BLaER1 treated with 17β-estradiol and CSF1 and Interleukin-3, amounts not matched to agents 10 nM and 100 nM (cell line): Measurements from ENCODE around the gene NDST4.

Source experiments
- H3K27ac ChIP-seq, 11 experiments: shearing (Covaris generic); formaldehyde crosslinking; 2 replicates each; pipeline ENCODE4 v1.8.1; 2022
- H3K27me3 ChIP-seq, 11 experiments: shearing (Covaris generic); formaldehyde crosslinking; 2 replicates each; pipeline ENCODE4 v1.8.1; 2022
- H3K36me3 ChIP-seq, 11 experiments: shearing (Covaris generic); formaldehyde crosslinking; 2 replicates each; pipeline ENCODE4 v1.8.1; 2022
- H3K4me1 ChIP-seq, 10 experiments: shearing (Covaris generic); formaldehyde crosslinking; 2 replicates each; pipeline ENCODE4 v1.8.1; 2022
- H3K4me2 ChIP-seq, 11 experiments: shearing (Covaris generic); formaldehyde crosslinking; 2 replicates each; pipeline ENCODE4 v1.8.1; 2022
- H3K4me3 ChIP-seq, 10 experiments: shearing (Covaris generic); formaldehyde crosslinking; 2 replicates each; pipeline ENCODE4 v1.8.1; 2022
- H3K9ac ChIP-seq, 11 experiments: shearing (Covaris generic); formaldehyde crosslinking; 2 replicates each; pipeline ENCODE4 v1.8.1; 2022
- H3K9me3 ChIP-seq, 11 experiments: shearing (Covaris generic); formaldehyde crosslinking; replicated peaks in 1 of 11; 2 replicates each; pipeline ENCODE4 v1.8.1; 2022
- H4K20me1 ChIP-seq, 11 experiments: shearing (Covaris generic); formaldehyde crosslinking; 2 replicates each; pipeline ENCODE4 v1.8.1; 2022
- Cebpa-rat ChIP-seq, 11 experiments: shearing (Covaris generic); IDR thresholded peaks; 2 replicates each; pipeline ENCODE4 v1.8.1; 2022

The NDST4 gene

GRCh38 chr4:115121351-115122043 lies 8.1 kb upstream of the NDST4 start:
- Histone ChIP-seq H4K20me1 (no peaks in the 10 kb centered on the region), H3K36me3 (no peaks in the 10 kb centered on the region), H3K27me3 (no peaks in the 10 kb centered on the region), H3K9ac (no peak overlapping the region), H3K9me3 (no peaks in the 10 kb centered on the region), H3K27ac (no peak overlapping the region), H3K4me1 (no peaks in the 10 kb centered on the region), H3K4me3 (no peak overlapping the region), H3K4me2 (no peak overlapping the region)
- no peak for TF ChIP-seq Cebpa-rat (IDR thresholded peaks at IDR 0.05)

- Histone ChIP-seq H3K4me1 (no peaks in the 10 kb centered on the region), H3K4me3 (no peak overlapping the region), H3K36me3 (no peaks in the 10 kb centered on the region), H3K27me3 (no peaks in the 10 kb centered on the region), H3K27ac (no peak overlapping the region), H3K9ac (no peak overlapping the region), H3K9me3 (no peaks in the 10 kb centered on the region), H3K4me2 (no peak overlapping the region), H4K20me1 (no peaks in the 10 kb centered on the region)
- TF ChIP-seq Cebpa-rat (IDR thresholded peaks at IDR 0.05): no peak
Observed at GRCh38 chr4:115119804-115120352, 6.5 kb upstream of the NDST4 start.

GRCh38 chr4:115117651-115118050 lies 4.2 kb upstream of the NDST4 start:
- H3K36me3 ChIP-seq: no peaks in the 10 kb centered on the region

GRCh38 chr4:115110191-115111181 lies 2.9 kb downstream of the NDST4 start:
- Histone ChIP-seq H3K27ac (no peak overlapping the region), H3K4me2 (no peak overlapping the region), H3K9me3 (no peaks in the 10 kb centered on the region), H3K9ac (no peak overlapping the region), H3K27me3 (no peaks in the 10 kb centered on the region), H3K4me1 (no peaks in the 10 kb centered on the region), H4K20me1 (no peaks in the 10 kb centered on the region), H3K36me3 (no peaks in the 10 kb centered on the region), H3K4me3 (no peak overlapping the region)
- no peak for TF ChIP-seq Cebpa-rat (IDR thresholded peaks at IDR 0.05)

More at GRCh38 chr4:115117651-115118050, 4.2 kb upstream of the NDST4 start:
- Histone ChIP-seq H3K27me3 (no peaks in the 10 kb centered on the region), H3K4me2 (no peak overlapping the region), H4K20me1 (no peaks in the 10 kb centered on the region), H3K9me3 (no peaks in the 10 kb centered on the region), H3K4me3 (no peak overlapping the region), H3K4me1 (no peaks in the 10 kb centered on the region), H3K9ac (no peak overlapping the region), H3K27ac (no peak overlapping the region)
- TF ChIP-seq Cebpa-rat (IDR thresholded peaks at IDR 0.05): no peak

GRCh38 chr4:115108850-115109249 lies 4.6 kb downstream of the NDST4 start:
- no peaks in the 10 kb centered on the region for H4K20me1 ChIP-seq
- H3K4me3 ChIP-seq: no peak overlapping the region
- H3K27ac ChIP-seq: no peak overlapping the region
- H3K4me1 ChIP-seq: no peaks in the 10 kb centered on the region
- no peaks in the 10 kb centered on the region for H3K9me3 ChIP-seq
- no peak overlapping the region for H3K9ac ChIP-seq
- H3K4me2 ChIP-seq: no peak overlapping the region
- H3K36me3 ChIP-seq: no peaks in the 10 kb centered on the region
- H3K27me3 ChIP-seq: no peaks in the 10 kb centered on the region
- no peak for TF ChIP-seq Cebpa-rat (IDR thresholded peaks at IDR 0.05)

GRCh38 chr4:115107411-115107810 lies 6.0 kb downstream of the NDST4 start:
- H4K20me1 ChIP-seq: no peaks in the 10 kb centered on the region

GRCh38 chr4:115101675-115102074 lies 11.7 kb downstream of the NDST4 start:
- Histone ChIP-seq H3K4me3 (no peak overlapping the region), H3K36me3 (no peaks in the 10 kb centered on the region), H3K9me3 (no peaks in the 10 kb centered on the region), H3K4me2 (no peak overlapping the region), H3K4me1 (no peaks in the 10 kb centered on the region), H3K9ac (no peak overlapping the region), H4K20me1 (no peaks in the 10 kb centered on the region), H3K27me3 (no peaks in the 10 kb centered on the region), H3K27ac (no peak overlapping the region)
- TF ChIP-seq Cebpa-rat (IDR thresholded peaks at IDR 0.05): no peak

More at GRCh38 chr4:115107411-115107810, 6.0 kb downstream of the NDST4 start:
- H3K9me3 ChIP-seq: no peaks in the 10 kb centered on the region
- no peak overlapping the region for H3K4me2 ChIP-seq
- H3K4me3 ChIP-seq: no peak overlapping the region
- no peaks in the 10 kb centered on the region for H3K4me1 ChIP-seq
- no peak overlapping the region for H3K27ac ChIP-seq
- H3K36me3 ChIP-seq: no peaks in the 10 kb centered on the region
- no peak overlapping the region for H3K9ac ChIP-seq
- H3K27me3 ChIP-seq: no peaks in the 10 kb centered on the region
- TF ChIP-seq Cebpa-rat (IDR thresholded peaks at IDR 0.05): no peak

GRCh38 chr4:115090483-115091075 lies 22.8 kb downstream of the NDST4 start:
- Histone ChIP-seq H3K36me3 (no peaks in the 10 kb centered on the region), H3K4me3 (no peak overlapping the region), H3K27ac (no peak overlapping the region), H4K20me1 (no peaks in the 10 kb centered on the region), H3K9me3 (peaks cover 0 to under 1% (median 0%) of the 10 kb centered on the region in 11 experiments; a peak in 1 of 22 replicates), H3K9ac (no peak overlapping the region), H3K27me3 (no peaks in the 10 kb centered on the region), H3K4me1 (no peaks in the 10 kb centered on the region), H3K4me2 (no peak overlapping the region)
- TF ChIP-seq Cebpa-rat (IDR thresholded peaks at IDR 0.05): no peak

- Histone ChIP-seq H3K4me2 (no peak overlapping the region), H3K4me3 (no peak overlapping the region), H3K36me3 (no peaks in the 10 kb centered on the region), H3K9ac (no peak overlapping the region), H4K20me1 (no peaks in the 10 kb centered on the region), H3K27ac (no peak overlapping the region), H3K27me3 (no peaks in the 10 kb centered on the region), H3K9me3 (peaks cover 9 to 25% (median 16%) of the 10 kb centered on the region in 11 experiments), H3K4me1 (no peaks in the 10 kb centered on the region)
- TF ChIP-seq Cebpa-rat (IDR thresholded peaks at IDR 0.05): no peak
Observed at GRCh38 chr4:115082633-115083032, 30.8 kb downstream of the NDST4 start.
